Activated CD8-positive, alpha-beta memory T cell treated with anti-CD3 and anti-CD28 coated beads, Interleukin-2, amount 50 U/mL, for 24 hours (primary cell): Measurements from ENCODE around the gene SEL1L2.

Source experiments
- DNase-seq: peaks from one replicate; pipeline ENCODE4 v3.0.0-alpha.2; 2020; ENCODE audit errors: extremely low read depth

The SEL1L2 gene

DNA sequence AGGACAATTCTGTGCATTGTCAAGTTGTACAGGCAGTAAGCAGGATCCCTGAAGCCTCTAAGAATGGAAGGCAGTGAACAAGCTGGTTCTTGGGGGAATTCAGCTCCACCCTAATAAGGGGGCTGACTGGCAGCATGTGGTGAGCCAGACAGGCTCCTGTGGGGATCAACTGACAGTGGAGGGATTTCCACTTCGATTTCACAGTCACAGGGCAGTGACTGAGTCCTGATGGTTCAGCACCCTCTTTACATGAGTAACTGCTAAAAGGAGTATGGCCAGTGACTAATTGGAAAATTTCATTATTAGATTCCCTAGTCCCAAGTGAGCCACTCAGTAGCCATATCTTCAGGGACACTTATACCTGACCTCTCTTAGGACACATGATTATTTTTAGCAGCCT is 127.2 kb downstream of the SEL1L2 start:
- no peak for DNase-seq

DNA sequence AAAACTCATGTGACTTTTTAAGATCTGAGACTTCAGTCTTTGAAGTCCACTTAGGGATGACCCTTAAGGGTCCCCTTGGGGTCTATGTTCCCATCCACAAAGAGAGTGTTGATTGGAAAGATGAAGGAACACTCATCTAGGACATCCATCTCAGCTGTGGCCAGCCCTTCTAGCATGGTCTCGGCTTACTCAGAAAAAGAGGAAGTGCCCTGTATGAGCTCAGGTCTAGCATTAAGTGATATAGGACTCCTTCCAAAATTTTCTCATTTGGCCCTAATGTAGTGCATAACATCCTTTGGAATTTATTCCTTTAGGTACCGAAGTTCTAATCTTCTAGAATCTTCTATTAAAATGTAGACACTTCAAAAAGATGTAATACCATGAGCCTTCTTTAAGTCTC is 128.2 kb downstream of the SEL1L2 start:
- DNase-seq, result no peak

DNA sequence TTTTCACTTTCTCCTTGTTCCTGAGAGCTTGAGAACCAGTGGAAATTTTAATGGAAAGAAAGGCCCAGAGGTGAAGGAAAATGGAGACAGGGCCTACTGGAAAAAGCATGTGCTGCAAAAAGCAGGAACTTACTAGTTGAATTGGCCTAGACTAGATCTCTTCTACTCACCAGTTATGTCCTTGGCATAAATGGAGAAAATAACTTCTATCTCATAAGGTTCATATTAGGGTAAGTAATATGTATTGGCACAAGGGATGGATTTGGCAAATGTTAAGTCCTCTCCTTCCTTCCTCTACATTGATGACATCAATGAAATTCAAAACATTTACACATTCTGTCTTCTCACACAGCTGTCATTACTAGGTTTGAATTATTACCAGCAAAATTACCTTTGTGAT is 131.5 kb downstream of the SEL1L2 start:
- DNase-seq, result no peak

DNA sequence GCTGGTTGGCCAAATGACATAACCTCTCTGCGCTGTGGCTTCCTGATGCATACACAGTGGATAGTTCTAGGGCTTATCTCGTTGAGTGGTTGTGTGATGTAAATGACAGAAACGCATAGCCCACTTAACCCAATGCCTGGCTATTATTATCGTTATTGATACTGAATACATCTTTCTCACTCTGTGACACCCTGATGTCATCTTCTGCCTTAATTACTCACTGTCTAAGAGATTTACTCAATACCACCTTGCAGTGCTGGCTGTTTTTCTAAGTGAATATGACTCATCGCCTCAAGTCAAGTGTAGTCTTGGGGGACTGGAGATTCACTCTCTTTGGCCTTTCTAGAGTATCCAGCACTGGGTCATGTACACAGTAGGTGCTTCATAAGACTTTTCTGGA is 132.0 kb downstream of the SEL1L2 start:
- no peak for DNase-seq

DNA sequence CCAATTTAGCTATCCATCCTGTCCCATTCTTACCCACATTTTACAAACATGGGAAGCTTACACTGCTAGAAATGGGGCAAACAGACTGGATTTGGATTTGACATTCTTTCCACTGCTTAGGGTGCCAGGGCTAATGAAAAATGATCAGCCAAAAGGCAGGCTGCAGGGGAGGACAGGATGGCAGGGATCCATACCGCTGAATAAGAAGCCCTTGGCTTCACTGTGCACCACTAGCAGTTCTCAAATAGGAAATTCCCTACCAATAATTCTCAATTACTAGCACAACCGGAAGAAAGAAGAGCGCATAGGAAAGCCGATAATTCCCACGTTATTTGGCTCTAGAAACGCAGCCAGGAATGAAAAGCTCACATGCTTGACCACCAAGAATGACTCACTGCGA is 132.5 kb downstream of the SEL1L2 start:
- no peak for DNase-seq

DNA sequence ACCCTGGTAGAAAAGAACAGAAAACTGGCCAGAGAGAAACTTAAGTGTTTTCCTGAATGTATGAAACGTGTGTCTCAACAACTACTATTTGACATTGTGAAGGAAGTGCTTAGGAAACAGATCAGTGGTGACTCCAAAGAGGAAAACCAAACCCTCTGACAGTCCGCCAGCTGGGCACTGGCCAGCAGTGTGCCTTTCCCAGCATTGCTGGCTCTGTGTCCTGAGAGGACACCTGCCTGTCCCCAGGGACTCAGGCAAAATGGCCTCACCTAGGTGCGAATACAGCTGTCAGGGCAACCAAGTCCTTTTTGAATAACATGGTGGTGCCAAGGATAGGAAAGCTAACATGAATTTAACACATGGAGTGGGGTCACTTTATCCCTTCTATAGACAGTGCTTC is 133.1 kb downstream of the SEL1L2 start:
- no peak for DNase-seq

DNA sequence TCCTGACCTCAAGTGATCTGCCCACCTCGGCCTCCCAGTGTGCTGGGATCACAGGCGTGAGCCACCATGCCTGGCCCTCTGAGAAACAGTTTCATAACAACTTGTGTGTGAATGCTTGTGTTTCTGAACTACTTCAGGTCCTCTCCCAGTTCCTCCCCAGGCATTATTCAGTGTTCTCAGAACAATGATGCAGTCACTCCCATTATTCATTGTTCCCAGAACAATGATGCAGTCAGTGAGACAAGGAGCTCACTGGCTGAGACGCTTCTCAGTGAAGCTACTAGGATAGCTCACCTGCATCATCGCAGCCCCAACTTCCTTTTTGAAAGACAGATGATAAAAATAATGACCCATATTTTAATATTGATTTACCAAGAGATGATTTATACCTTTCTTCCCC is 134.1 kb downstream of the SEL1L2 start:
- DNase-seq, result no peak

DNA sequence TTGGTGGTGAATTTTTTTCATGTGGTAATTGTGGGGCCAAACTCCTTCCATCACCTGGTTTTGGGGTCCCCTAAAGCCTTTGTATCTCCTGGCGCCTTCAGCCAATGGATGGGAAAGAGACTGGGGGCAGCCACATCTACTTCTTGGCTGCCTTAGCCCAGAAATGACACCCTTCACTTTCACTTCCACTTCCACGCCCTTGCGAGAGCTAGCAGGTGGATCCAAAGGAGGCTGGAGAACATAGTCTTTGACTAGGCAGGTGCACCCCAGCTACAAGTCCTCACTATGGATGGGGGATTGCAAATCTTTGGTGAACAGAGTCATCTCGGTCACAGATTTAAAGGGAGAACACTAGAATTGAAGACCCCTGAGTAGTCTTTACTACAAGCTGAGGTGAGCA is 134.8 kb downstream of the SEL1L2 start:
- DNase-seq, result no peak

DNA sequence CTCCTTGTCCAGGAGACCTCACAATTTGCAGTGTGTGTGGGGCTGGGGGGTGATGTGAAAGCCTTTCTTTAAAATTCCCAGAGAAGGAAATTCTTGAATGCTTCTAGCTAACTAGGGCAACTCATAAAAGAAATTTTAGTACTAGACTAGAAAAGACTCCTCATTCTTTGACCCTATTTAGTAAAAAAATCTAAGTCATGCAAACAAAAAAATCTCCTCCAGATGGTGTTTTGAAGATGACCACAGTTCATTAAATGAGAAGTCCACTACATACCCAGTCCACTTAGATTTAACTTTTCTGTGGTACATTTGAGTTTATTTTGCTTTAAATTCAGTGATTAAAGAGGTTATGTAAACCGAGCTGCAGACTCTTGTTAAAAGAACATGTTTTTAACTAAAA is 138.1 kb downstream of the SEL1L2 start:
- DNase-seq, result no peak

DNA sequence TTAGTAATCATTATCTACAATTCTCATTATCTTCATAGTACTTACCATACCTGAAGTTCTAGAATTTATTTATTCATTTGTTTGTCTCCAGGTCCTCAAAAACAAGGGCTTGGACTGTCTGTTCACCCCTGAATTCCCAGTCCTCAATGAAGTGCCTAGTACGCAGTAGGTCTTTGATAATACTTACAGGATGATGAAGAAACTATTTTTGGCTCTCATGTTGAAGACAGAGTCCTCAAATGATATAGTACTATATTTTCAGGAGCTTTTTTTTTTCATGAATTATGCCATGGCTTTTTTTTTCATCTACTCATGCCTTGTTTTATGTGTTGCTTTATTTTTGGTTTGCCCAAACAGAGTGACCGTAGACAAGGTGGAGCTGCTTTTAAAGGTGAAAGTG is 139.1 kb downstream of the SEL1L2 start:
- DNase-seq, result no peak

DNA sequence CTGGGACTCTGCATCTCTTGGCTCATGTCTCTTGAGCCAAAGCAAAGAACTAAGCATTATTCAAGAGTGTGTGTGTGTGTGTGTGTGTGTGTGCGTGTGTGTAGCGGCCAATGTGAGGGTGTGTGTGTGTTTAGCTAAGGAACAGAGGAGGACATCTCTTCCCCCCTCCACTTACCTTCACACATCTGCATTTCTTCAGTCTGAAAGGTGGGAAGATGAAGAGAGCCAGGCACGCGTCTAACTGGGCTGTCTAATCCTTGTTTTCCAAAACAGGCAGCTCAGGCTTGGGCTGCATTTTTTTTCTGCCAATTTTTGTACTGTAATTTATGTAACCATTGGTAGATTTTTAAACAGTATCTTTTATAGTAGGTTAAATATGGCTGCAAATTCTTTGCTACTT is 146.1 kb downstream of the SEL1L2 start:
- DNase-seq, result no peak

DNA sequence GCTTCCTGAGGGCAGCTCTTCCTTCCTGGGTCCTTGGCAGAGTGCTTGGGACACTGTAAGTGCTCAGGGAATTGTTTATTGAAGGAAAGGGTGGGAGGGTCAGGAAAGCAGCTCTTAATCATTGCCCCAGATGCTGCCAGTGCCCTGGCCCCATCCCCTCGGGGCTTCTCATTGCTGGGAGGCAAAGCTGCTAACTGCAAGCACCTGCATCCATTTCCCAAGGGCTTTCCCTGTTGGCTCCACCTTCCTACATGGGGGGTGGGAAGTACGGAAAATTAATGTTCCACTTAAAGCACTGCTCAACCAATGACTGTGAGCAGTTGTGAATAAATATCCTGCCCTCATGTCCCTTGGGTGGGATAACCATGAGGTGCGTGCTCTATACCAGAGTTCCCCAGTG is 149.2 kb downstream of the SEL1L2 start:
- DNase-seq, result no peak

DNA sequence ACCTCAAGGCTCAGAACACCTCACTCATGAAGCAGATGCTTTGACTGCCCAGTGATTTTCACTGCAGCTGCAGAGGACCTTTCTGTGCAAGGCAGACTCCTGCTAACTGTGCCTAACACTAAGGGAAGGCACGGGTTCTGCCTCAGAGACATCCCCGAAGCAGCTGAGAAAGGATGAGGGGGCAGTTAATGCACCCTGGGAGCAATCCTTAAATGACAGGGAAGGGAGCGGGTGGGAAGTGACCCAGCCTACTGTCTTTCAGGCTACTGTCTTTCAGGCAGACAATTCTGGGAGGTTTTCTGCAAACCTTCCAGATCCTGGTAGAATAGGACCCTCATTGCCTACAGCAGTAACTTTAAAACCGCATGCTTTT is 150.3 kb downstream of the SEL1L2 start:
- DNase-seq, result no peak

DNA sequence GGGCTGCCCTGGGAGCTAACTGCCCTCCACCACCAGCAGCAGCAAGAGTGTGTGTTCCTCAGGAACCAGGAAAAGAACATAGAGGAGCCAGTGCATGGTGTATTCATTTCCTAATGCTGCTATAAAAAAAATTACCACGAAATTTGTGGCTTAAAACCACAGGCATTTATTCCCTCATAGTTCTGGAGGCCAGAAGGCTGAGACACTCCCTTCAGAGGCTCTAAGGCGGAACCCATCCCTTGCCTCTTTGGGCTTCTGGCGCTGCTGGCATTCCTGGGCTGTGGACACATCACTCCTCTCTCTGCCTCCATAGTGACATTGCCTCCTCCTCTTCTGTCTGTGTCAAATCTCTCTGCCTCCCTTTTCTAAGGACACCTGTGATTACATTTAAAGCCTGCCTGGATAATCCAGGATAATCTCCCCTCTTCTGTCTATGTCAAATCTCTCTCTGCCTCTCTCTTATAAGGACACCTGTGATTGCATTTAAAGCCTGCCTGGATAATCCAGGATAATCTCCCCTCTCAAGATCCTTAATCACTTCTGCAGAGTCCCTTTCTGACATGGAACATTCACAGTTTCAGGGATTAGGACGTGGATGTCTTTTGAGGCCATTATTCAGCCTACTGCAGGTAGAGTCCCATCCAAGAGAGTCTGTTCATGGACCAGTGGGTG is 150.9 kb downstream of the SEL1L2 start:
- no peak for DNase-seq

DNA sequence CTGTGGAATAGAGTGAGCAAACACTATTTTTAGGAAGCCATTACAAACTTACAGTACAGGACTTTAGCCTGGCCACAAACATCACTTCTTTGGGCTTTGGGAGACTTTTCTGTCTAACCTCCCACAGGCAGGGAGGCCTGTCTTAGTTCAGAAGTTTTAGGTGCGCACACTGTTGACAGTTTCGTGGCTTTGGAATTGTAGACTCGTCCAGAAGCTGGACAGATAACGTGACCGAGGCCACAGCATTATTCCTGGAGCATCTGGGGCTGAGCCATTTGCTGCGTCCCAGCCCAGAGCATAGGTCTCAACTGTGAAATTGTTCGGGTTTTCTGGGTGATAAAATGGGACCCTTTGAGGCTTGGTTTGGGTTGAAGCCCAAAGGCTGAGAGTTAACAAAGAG is 151.8 kb downstream of the SEL1L2 start:
- no peak for DNase-seq

DNA sequence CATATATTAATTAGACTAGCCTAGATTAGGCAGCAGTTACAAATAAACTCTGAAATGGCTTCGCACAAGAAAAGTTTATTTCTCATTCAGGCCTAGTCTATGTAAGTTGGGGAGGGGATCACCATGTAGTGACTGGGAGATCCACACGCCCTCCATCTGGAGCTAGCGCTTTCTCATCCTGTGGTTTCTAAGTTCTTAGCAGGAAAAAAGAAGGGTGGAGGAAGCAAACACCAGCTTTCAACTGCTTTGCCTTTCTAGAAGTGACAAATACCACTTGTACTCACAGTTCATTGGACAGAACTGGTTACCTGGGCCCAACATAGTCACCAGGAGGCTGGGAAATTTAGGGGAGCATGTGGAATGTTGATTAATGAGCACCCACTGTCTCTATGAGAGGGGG is 158.9 kb downstream of the SEL1L2 start:
- DNase-seq, result no peak

DNA sequence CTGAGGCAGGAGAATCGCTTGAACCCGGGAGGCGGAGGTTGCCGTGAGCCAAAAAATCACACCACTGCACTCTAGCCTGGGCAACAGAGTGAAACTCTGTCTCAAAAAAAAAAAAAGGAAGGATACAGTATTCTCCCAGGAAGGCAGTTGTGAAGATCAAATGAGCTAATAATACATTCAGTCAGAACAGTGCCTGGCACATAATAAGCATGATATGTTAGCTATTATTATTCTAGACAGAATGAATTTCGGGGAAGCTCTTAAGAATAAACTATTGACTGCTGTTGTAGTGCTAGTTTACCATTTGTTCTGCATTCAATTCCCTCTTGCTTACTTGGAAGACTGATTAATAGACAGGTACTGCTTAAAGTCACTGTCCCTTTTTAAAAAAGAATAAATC is 164.9 kb downstream of the SEL1L2 start:
- no peak for DNase-seq

DNA sequence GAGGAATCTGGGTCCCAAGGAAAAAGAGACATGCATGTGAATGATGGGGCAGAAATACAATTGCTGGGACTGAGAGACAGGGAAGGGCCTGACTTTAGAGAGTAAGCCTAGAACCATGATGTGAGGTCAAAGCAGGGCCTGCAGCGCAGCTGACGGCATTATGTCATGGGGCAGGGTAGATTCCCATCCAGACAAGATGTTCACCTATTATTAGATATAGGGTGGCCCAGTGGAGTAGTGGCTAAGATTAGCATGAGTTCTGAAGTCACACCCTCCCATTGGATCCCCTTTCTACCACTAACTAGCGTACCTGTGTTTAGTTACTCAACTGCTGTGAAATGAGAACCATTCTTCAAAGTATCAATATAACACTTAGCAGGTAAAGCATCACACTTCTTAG is 166.0 kb downstream of the SEL1L2 start:
- no peak for DNase-seq

DNA sequence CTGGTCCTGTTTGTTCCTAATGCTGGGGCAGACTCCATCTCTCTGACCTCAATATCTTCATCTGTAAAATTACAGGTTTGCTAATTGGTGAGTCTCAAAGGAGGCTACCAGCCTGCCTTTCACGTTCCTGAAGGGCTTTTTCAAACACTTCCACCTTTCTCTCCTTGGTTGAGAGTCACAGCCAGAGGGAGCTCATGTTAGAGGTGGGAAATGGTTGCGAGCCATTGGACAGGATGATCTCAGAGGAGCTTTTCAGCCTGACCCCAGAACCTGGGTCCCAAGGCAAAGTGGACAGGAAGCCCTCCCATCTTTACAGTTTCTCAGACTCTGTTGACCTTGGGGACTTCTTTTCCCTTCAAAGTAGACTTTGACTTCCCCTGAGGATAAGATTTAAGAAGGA is 168.0 kb downstream of the SEL1L2 start:
- DNase-seq, result no peak

DNA sequence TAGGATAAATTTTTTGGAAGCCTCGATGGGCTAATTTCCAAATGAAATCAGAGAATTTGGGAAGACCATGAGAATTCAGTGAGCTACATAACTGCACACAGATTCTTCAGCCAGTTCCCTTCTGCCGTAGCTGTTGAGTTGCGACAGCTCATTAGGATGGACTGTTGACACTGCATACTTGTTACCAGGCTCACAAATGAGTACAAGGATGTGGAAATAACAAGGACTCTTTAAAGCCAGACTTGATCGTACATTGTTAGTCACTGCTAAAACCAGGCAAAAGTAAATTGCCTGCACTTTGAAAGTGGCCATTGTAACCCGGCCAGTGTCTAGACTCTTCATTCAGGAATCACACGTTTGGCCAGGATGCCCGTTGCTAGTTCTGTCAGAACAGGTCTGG is 168.5 kb downstream of the SEL1L2 start:
- no peak for DNase-seq

DNA sequence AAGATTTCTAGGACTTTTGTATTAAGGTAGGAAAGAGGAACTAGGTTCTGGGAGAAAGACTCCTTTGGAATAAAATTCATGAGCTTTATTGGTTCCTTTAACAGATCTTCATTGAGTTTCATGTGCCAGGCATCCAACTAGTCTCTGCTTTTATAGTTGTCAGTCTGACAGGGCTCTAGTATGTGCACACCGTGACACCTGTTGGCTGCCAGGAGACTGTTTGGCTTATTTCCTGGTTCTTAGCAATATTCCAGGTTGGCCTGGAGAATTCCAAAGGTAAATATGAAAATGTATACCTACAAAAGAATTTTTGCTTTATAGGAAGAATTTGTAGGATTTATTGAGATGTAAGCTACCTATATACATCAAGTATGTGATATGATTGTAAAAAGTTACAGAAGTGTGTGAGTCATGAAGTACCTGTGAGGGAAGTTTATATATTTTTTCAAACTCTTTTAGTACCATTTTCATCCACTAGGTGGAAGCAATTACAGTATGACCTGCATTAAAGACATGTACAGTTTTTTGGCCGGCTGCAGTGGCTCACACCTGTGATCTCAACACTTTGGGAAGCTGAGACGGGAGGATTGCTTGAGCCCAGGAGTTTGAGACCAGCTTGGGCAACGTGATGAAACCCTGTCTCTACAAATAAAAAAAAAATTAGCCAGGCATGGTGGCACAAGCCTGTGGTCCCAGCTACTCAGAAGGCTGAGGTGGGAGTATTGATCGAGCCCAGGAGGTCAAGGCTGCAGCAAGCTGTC is 170.3 kb downstream of the SEL1L2 start:
- no peak for DNase-seq

DNA sequence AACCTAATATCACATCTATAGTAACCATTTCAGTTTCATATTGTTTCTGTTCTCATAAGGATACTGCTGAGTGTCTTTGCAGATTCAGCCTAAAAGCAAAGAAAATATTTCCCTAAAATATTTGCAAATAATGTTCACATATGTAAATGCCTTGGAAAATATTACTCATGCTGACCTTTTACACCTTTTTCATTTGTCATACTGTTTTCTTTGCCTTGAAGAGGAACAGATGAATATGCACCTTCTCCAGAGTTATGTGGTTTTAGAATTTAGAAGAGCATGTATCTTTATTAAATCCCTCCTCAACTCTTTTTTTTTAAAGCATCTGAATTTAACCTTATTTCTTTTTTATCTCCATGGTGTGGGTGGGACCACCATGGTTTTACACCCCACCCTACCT is 173.1 kb downstream of the SEL1L2 start:
- DNase-seq, result no peak

DNA sequence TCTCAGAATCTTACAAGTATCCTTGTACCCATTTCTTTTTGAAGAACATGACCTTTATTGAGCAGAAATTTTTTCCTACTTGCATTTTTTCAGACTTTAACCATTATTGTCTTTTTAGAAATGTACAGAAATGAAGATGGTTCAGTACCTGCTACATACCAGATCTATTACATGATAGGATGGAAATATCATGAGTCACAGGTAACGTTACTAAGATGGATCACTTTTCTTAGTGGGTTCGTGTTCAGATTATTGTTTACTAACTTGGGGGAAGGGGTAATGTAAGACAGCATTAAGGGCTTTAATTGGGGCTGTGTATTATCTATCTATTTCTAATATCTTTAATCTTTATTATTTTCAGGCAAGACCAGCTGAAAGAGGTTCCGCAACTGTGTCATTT is 173.7 kb downstream of the SEL1L2 start:
- DNase-seq, result no peak

DNA sequence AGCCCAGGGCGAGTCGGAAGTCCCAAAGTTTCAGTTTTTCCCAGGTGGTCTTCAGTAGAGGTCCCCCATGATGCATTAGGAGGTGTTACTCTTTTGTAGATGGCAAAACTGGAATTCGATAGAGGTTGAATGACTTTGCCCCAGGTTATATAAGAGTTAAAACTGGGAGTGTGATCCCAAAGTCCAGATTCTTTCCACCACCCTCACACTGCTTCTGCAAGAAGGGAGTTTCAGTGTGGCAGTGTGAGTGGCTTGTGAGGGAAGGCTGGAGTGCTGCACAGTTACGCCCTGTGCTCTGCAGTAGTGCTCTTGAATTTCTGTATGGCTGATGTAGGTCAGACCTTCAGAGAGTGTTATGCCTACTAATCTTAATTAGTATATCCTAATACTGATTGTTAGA is 175.7 kb downstream of the SEL1L2 start:
- DNase-seq, result no peak
